Activated CD4-positive, alpha-beta memory T cell treated with anti-CD3 and anti-CD28 coated beads for 36 hours (primary cell): Measurements from ENCODE around the gene DMPK. TPM values are rescaled to one million over a fixed set of nuclear protein-coding genes. Genes with fewer than 3 reads are reported as not detected.
A peak's percentile ranks its signal among the peaks of the same experiment; 100 is the strongest.

ENCODE experiments used
- CTCF ChIA-PET: fragments of 350-600 bp; sonication (Branson Sonifier 250); formaldehyde crosslinking; loops from one replicate; lab custom pipeline; 2021; ENCODE audit warnings: antibody characterized with exemption, inconsistent platforms; lab: Charles Lee
- POLR2A ChIA-PET: fragments of 350-600 bp; sonication (Branson Sonifier 250); formaldehyde crosslinking; loops from one replicate; lab custom pipeline; 2021; ENCODE audit warnings: antibody characterized with exemption; lab: Charles Lee
- DNase-seq: peaks from one replicate; pipeline ENCODE4 v3.0.0-alpha.2; 2020
- H3K27ac Mint-ChIP-seq: one replicate; pipeline ENCODE4 v1.8.0; 2021; ENCODE audit warnings: mixed read lengths
- H3K27me3 Mint-ChIP-seq: one replicate; pipeline ENCODE4 v1.8.0; 2021; ENCODE audit warnings: mixed read lengths
- H3K36me3 Mint-ChIP-seq: one replicate; pipeline ENCODE4 v1.8.0; 2021; ENCODE audit warnings: mixed read lengths
- H3K4me1 Mint-ChIP-seq: one replicate; pipeline ENCODE4 v1.8.0; 2021; ENCODE audit warnings: low read depth, mixed read lengths
- H3K4me3 Mint-ChIP-seq: one replicate; pipeline ENCODE4 v1.8.0; 2021; ENCODE audit warnings: mild to moderate bottlenecking, mixed read lengths
- H3K9me3 Mint-ChIP-seq: one replicate; pipeline ENCODE4 v1.8.0; 2021; ENCODE audit warnings: mixed read lengths
- intact Hi-C: fragments of 100-400 bp; cut with micrococcal nuclease; formaldehyde crosslinking; loops from one replicate; pipeline ENCODE4 v1.15.1; 2023
- total RNA-seq, 2 experiments: library from RNA; stranded (reverse); gene quantifications; one replicate each; pipeline ENCODE4 v1.2.3, GENCODE V29; 2021

DMPK gene
- total RNA-seq, 2 experiments from 2014 or later = 10.7 to 11.0 TPM

GRCh38 chr19:45782820-45783785, 813 bp upstream of the DMPK start:
- Mint-ChIP-seq H3K4me1 (peaks cover 15% of the 10 kb centered on the region), H3K27ac (no peak overlapping the region), H3K4me3 (no peak overlapping the region), H3K27me3 (peaks cover 16% of the 10 kb centered on the region), H3K9me3 (no peaks in the 10 kb centered on the region), H3K36me3 (peaks cover 21% of the 10 kb centered on the region)
- intact Hi-C loops = no loop called here
- no peak for DNase-seq
- CTCF ChIA-PET = interaction anchor here (1.7 to 2.8 kb wide), 2 partner anchors 14 to 16 kb away, joined by 8 to 14 read pairs; partner anchors contain the start of gene SIX5
- POLR2A ChIA-PET = no interaction called here

DNA sequence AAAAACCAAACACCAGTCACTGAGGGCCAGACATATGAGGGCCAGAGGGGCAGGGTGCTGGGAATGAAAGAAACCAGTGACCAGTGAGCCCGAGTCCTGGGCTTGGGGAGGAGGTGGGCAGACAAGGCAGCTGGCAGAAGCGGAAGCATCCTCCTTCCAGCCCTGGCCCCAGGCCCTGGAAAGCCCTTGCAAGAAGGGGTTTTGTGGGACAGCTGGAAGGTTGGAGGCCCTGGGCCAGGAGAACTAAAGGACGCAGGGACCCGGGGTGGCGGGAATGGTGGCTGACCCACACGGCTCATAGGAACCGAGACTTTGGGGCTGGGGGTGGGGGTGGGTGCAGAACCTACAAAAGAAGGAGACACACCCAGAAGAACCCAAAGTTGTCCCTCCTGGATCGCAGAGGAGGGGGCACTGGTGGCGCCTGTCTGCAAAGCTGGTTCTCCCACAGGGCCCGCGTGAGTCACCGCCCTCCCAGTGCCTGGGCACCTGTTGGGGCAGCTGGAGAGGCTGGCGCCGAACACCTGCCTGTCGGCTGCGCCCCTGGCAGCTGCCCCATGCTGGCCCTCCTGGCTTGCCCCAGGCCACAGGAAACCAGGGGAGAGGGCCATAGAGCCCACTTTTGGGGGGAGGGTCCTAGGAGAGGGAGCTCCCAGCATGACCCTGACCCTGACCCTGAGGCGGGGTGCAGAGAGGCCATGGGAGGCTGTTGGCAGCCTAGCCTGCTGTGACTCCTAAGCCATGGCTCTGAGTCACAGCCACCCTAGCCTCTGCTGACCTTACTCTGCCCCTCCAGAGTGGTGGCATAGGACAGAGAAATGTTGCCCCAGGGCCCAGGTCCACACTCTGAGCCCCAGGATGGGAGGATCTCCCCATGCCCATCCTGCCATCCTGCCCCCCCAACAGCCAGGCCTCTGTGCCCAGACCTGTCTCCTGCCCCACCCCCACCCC, 802 bp downstream of the DMPK start:
- intact Hi-C loops = no loop called here
- ChIA-PET POLR2A (interaction anchor here (1.1 to 1.2 kb wide), 2 partner anchors 12 to 48 kb away, joined by 3 to 4 read pairs; partner anchors contain the start of gene SIX5), CTCF (interaction anchor here (1.4 to 2.8 kb wide), 3 partner anchors 13 to 36 kb away, joined by 4 to 14 read pairs (median 8); partner anchors contain the start of gene SIX5)
- DNase-seq = no peak
- H3K4me3 Mint-ChIP-seq = no peak overlapping the region
- H3K4me1 Mint-ChIP-seq = peaks cover 15% of the 10 kb centered on the region
- H3K9me3 Mint-ChIP-seq = no peaks in the 10 kb centered on the region
- peaks cover 17% of the 10 kb centered on the region for H3K36me3 Mint-ChIP-seq
- H3K27ac Mint-ChIP-seq = no peak overlapping the region
- H3K27me3 Mint-ChIP-seq = peaks cover 15% of the 10 kb centered on the region

DNA sequence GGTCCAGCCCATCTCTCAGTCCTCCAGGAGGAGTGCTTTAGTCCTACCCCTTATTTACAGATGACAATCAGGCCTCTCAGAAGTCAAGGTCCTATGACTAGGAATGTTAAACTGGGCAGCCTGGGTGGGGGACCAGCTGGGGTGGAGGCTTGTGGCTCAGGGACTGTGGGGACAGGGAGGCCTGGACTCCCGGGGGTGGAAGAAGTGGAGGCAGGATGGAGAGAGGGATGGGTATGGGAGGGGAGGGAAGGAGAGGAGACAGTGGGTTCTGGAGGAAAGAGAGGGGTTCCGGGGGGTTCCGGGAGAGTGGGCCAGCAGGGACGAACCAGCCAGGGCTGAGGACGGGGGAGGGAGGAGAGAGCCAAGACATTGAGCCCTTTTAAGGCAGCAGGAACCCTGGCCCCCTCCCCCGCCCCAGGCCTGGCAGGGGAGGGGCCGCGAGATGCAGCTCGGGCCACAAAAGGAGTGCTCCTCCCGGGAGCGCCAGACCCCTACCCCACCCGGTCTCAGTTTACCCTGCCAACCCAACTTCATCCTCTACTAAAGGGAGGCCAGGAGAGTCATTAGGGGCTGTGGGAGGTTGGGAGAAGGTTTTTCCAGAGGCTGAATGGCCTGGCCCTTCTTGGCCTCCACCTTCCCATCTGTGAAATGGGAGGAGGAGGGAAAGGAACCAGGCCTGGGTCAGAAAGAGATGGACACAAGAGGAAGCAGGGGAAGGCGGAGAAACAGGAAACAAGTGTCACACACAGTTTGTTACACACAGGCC, 1.7 kb downstream of the DMPK start:
- H3K4me1 Mint-ChIP-seq = peaks cover 15% of the 10 kb centered on the region
- CTCF ChIA-PET = interaction anchor here (1.4 kb wide), 1 partner anchor 37 kb away, joined by 4 read pairs; no protein-coding TSS in a partner anchor
- H3K27ac Mint-ChIP-seq = no peak overlapping the region

DNA sequence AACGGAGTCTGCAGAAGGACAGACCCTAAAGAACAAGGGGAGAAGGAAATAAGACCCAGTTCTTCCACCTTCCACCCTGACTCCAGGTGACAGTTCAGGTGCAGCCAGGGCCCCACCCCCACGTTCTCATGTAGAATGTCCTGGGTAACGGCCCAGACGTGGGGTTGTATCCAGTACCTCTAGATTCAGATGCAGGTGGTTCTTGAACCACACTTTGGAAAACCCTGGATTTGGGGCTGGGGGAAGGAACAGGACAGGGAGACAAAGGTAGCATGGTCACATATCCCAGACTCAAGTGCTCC, 2.2 kb downstream of the DMPK start:
- H3K36me3 Mint-ChIP-seq = peaks cover 13% of the 10 kb centered on the region
- H3K27ac Mint-ChIP-seq = no peak overlapping the region
- ChIA-PET POLR2A (interaction anchor here (0.6 to 2.1 kb wide), 3 partner anchors 11 to 122 kb away, joined by 3 to 10 read pairs (median 5); partner anchors contain the start of genes MYPOP and SIX5), CTCF (no interaction called here)
- peaks cover 15% of the 10 kb centered on the region for H3K4me1 Mint-ChIP-seq
- no peaks in the 10 kb centered on the region for H3K9me3 Mint-ChIP-seq
- peaks cover 15% of the 10 kb centered on the region for H3K27me3 Mint-ChIP-seq
- no peak for DNase-seq
- intact Hi-C loops = no loop called here
- H3K4me3 Mint-ChIP-seq = no peak overlapping the region

More for the DNA sequence above, 1.7 kb downstream of the DMPK start:
- H3K4me3 Mint-ChIP-seq = no peak overlapping the region
- no peak for DNase-seq
- H3K9me3 Mint-ChIP-seq = no peaks in the 10 kb centered on the region
- POLR2A ChIA-PET = interaction anchor here (0.6 to 2.1 kb wide), 5 partner anchors 11 to 122 kb away, joined by 3 to 10 read pairs (median 4); partner anchors contain the start of genes MYPOP and SIX5
- peaks cover 13% of the 10 kb centered on the region for H3K36me3 Mint-ChIP-seq
- H3K27me3 Mint-ChIP-seq = peaks cover 15% of the 10 kb centered on the region
- intact Hi-C loops = no loop called here

GRCh38 chr19:45779231-45780145, 2.8 kb downstream of the DMPK start:
- DNase-seq = peak; percentile 96
- no peak overlapping the region for H3K27ac Mint-ChIP-seq
- peaks cover 15% of the 10 kb centered on the region for H3K27me3 Mint-ChIP-seq
- peaks cover 13% of the 10 kb centered on the region for H3K36me3 Mint-ChIP-seq
- ChIA-PET POLR2A (interaction anchor here (0.5 to 2.1 kb wide), 3 partner anchors 10 to 123 kb away, joined by 3 to 10 read pairs (median 3); partner anchors contain the start of genes DMWD, MYPOP and SIX5), CTCF (interaction anchor here (0.7 to 1.4 kb wide), 12 partner anchors 9 to 87 kb away, joined by 3 to 34 read pairs (median 4); partner anchors contain the start of genes QPCTL, SIX5 and SYMPK)
- no peaks in the 10 kb centered on the region for H3K9me3 Mint-ChIP-seq
- H3K4me3 Mint-ChIP-seq = peak overlapping the region; percentile 67
- intact Hi-C loops = loop anchor here (1.0 kb wide), 2 partner anchors 9 to 14 kb away; no protein-coding TSS in a partner anchor
- H3K4me1 Mint-ChIP-seq = peaks cover 15% of the 10 kb centered on the region

DNA sequence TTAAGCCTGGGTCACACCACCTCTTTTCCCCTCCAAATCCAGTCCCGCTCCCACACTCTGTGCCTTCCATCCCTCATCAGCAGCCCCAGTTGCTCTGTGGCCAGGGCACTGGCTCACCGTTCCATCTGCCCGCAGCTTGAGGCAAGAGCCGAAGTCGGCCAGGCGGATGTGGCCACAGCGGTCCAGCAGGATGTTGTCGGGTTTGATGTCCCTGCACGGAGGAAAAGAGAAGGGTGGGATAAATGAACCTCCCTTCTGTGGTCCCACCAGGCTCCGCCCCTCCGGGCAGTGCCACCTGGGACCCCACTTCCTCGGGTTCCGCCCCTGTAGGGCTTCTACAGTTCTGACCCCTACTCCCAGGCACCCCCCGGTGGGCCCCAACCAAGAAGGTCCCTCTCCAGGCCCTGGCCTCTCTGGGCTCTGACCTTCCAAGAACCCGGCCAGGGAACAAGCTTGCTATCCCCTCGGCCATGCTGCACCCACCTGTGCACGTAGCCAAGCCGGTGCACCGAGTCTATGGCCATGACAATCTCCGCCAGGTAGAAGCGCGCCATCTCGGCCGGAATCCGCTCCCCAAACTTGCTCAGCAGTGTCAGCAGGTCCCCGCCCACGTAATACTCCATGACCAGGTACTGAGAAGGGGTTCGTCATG, 4.2 kb downstream of the DMPK start:
- intact Hi-C loops = no loop called here

GRCh38 chr19:45777395-45777961, 4.8 kb downstream of the DMPK start:
- CTCF ChIA-PET = interaction anchor here (1.0 kb wide), 1 partner anchor 60 kb away, joined by 4 read pairs; no protein-coding TSS in a partner anchor
- peaks cover 15% of the 10 kb centered on the region for H3K4me1 Mint-ChIP-seq
- peaks cover 15% of the 10 kb centered on the region for H3K27me3 Mint-ChIP-seq
- H3K36me3 Mint-ChIP-seq = peaks cover 13% of the 10 kb centered on the region
- H3K4me3 Mint-ChIP-seq = no peak overlapping the region
- DNase-seq = no peak
- no peaks in the 10 kb centered on the region for H3K9me3 Mint-ChIP-seq
- H3K27ac Mint-ChIP-seq = no peak overlapping the region
- intact Hi-C loops = no loop called here
- POLR2A ChIA-PET = no interaction called here

More for the DNA sequence above, 4.2 kb downstream of the DMPK start:
- Mint-ChIP-seq H3K4me1 (peaks cover 15% of the 10 kb centered on the region), H3K4me3 (no peak overlapping the region), H3K9me3 (no peaks in the 10 kb centered on the region), H3K36me3 (peaks cover 13% of the 10 kb centered on the region), H3K27ac (no peak overlapping the region), H3K27me3 (peaks cover 15% of the 10 kb centered on the region)
- ChIA-PET CTCF (interaction anchor here (1.0 kb wide), 1 partner anchor 61 kb away, joined by 4 read pairs; no protein-coding TSS in a partner anchor), POLR2A (interaction anchor here (2.1 kb wide), 1 partner anchor 9 kb away, joined by 10 read pairs; the partner anchor contains the start of gene SIX5)
- DNase-seq = no peak

DNA sequence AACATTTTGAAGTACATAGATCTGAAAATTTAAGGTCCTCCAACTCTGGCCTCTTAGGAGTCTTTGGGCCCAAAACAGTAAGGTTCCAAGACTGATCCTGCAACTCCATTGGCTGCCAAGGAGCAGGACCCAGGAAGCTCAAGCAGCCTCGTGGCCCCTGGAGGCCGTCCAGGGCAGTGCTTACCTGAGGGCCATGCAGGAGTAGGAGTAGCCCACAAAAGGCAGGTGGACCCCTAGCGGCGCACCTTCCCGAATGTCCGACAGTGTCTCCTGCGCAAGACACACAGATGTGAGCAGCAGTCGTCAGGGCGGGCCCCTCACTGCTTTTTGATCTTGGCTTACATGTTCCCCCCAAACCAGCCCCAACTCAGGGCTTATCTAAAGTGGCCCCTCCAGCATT, 7.5 kb downstream of the DMPK start:
- peaks cover 16% of the 10 kb centered on the region for H3K36me3 Mint-ChIP-seq

DNA sequence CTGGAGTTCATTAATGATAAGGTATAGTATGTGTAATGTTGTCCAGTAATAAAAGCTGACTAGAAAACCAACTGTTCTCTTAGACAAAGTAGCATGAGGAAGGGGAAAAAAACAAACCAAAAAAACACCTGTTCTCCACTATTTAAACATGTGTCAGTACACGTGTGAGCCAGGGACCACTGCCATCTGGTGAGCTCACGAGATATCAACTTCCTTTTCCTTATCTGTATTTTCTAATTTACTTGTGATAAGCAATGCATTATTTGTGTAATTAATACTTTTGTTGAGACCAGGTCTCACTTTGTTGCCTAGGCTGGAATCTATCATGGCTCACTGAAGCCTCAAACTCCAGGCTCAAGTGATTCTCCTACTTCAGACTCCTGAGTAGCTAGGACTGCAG, 8.9 kb downstream of the DMPK start:
- H3K4me1 Mint-ChIP-seq = peaks cover 6% of the 10 kb centered on the region
- no peak for DNase-seq

More for the DNA sequence above, 7.5 kb downstream of the DMPK start:
- DNase-seq = no peak
- Mint-ChIP-seq H3K4me3 (no peak overlapping the region), H3K9me3 (no peaks in the 10 kb centered on the region), H3K27me3 (peaks cover 8% of the 10 kb centered on the region), H3K4me1 (peaks cover 15% of the 10 kb centered on the region), H3K27ac (no peak overlapping the region)
- intact Hi-C loops = no loop called here
- ChIA-PET POLR2A (no interaction called here), CTCF (interaction anchor here (3.0 kb wide), 1 partner anchor 25 kb away, joined by 22 read pairs; no protein-coding TSS in a partner anchor)

More for the DNA sequence above, 8.9 kb downstream of the DMPK start:
- ChIA-PET POLR2A (interaction anchor here (0.6 kb wide), 1 partner anchor 128 kb away, joined by 3 read pairs; no protein-coding TSS in a partner anchor), CTCF (interaction anchor here (0.9 to 3.0 kb wide), 3 partner anchors 15 to 26 kb away, joined by 3 to 22 read pairs (median 3); no protein-coding TSS in a partner anchor)
- H3K27ac Mint-ChIP-seq = no peak overlapping the region
- no peaks in the 10 kb centered on the region for H3K27me3 Mint-ChIP-seq
- H3K9me3 Mint-ChIP-seq = no peaks in the 10 kb centered on the region
- H3K36me3 Mint-ChIP-seq = peaks cover 14% of the 10 kb centered on the region
- intact Hi-C loops = no loop called here
- no peak overlapping the region for H3K4me3 Mint-ChIP-seq
